Adrenal gland (tissue), 12 donors: ENCODE results near the gene NSUN6. TPM values are rescaled to one million over a fixed set of nuclear protein-coding genes. Genes with fewer than 3 reads are reported as not detected.

Experiments used
- DNase-seq, 7 donors: peaks; one replicate each; pipeline ENCODE4 v3.0.0-alpha.2; 2019 to 2020
- H3K27ac ChIP-seq, 5 donors: fragments of 200-600 bp; sonication (generic) in 4 of 5; 1 replicate in 3 of 5; 2 replicates in 2 of 5; pipeline versions ENCODE4 v1.5.1 to v1.8.0; 2016 to 2020; ENCODE audit warnings: mild to moderate bottlenecking in 1 of 5
- H3K27me3 ChIP-seq: fragments of 200-600 bp; 2 replicates; pipeline ENCODE4 v1.8.0; 2021
- H3K36me3 ChIP-seq, 2 donors: fragments of 200-600 bp; replicated peaks in 1 of 2; 1 replicate in 1 of 2; 2 replicates in 1 of 2; pipeline versions ENCODE4 v1.5.1 to v1.8.0; 2018 to 2022
- H3K4me1 ChIP-seq, 2 donors: fragments of 200-600 bp; replicated peaks in 1 of 2; 1 replicate in 1 of 2; 2 replicates in 1 of 2; pipeline versions ENCODE4 v1.5.1 to v1.8.0; 2018 to 2021
- H3K4me3 ChIP-seq, 4 donors: fragments of 200-600 bp; sonication (generic) in 3 of 4; one replicate each; pipeline ENCODE4 v1.5.1; 2016 to 2018
- H3K9me3 ChIP-seq, 3 donors: fragments of 200-600 bp; sonication (generic) in 1 of 3; replicated peaks in 1 of 3; 1 replicate in 2 of 3; 2 replicates in 1 of 3; pipeline versions ENCODE4 v1.5.1 to v1.8.0; 2016 to 2021
- CTCF ChIP-seq, 6 experiments: fragments of 450-650 bp in 4 of 6; fragments of 200-600 bp in 2 of 6; sonication (generic) in 1 of 6; IDR thresholded peaks; 1 replicate in 5 of 6; 2 replicates in 1 of 6; pipeline versions ENCODE4 v1.5.1 to v1.8.0; 2016 to 2021; ENCODE audit warnings: antibody characterized with exemption in 6 of 6, mild to moderate bottlenecking in 2 of 6, moderate library complexity in 1 of 6
- POLR2A ChIP-seq, 2 donors: fragments of 450-650 bp; IDR thresholded peaks; one replicate each; pipeline ENCODE4 v1.6.1; 2017; ENCODE audit warnings: antibody characterized with exemption in 2 of 2, mild to moderate bottlenecking in 2 of 2, moderate library complexity in 1 of 2
- WGBS, 4 donors: extraction: QIAGEN DNeasy Blood & Tissue Kit in 2 of 4; methylation state at CpG; one replicate each; pipeline versions ENCODE4 v1.1.5 to v1.1.7; 2013 to 2017; 5-methylcytosine and 5-hydroxymethylcytosine counted together
- intact Hi-C, 2 donors: fragments of 100-400 bp; cut with DNase I; formaldehyde crosslinking; loops; one replicate each; pipeline versions ENCODE4 v1.14.1 to v1.15.0; 2022 to 2023
- polyA plus RNA-seq, 3 donors: library from polyadenylated mRNA; stranded (reverse); fragments of 200-250 nt in 2 of 3; fragments of 350-450 nt in 1 of 3; fragmentation: Illumina TruSeq in 1 of 3; extraction: RNeasy Lipid Tissue Mini Kit (QIAGEN cat#74804) in 1 of 3; gene quantifications; one replicate each; pipeline ENCODE4 v1.2.3, GENCODE V29; 2013 to 2014
- total RNA-seq, 9 donors: library from RNA; depleted of rRNA in 4 of 9; stranded (reverse); fragments of >200 nt in 4 of 9; fragments of 120-200 nt in 1 of 9; fragmentation: NEBNext Ultra II Directional in 1 of 9; extraction: Animal tissue kit (Norgen Biotek cat#: 25700) in 1 of 9; gene quantifications; one replicate each; pipeline versions ENCODE4 v1.1.0 to v1.2.4, GENCODE V29; 2013 to 2023
- donor health status: healthy with polysubstance abuse.
- donor health status: Bipolar disorder and iron deficiency.
- donor health status: DM: yes; HTN: yes; CAD: no.
- donor health status: DM: no; HTN: no; CAD: no.
- donor health status: DM: no; HTN: no; CAD: no.
- donor health status: DM: yes; HTN: yes; CAD: no.

NSUN6 gene
- total and polyA plus RNA-seq, 12 donors = 5.1 to 33.3 (median 17.4) TPM

- WGBS, 4 donors = 15 to 21% (median 21%) methylated on average over 2 of the region's 2 CpGs
- DNase-seq = no peak
- intact Hi-C loops = no loop called here
Measured at GRCh38 chr10:18681366-18681765, 30.0 kb upstream of the NSUN6 start.

GRCh38 chr10:18680754-18681153 lies 29.4 kb upstream of the NSUN6 start:
- intact Hi-C loops = no loop called here
- Histone ChIP-seq H3K4me1 (no peaks in the 10 kb centered on the region), H3K27ac (no peak overlapping the region), H3K4me3 (no peak overlapping the region), H3K36me3 (peaks cover 0 to 4% of the 10 kb centered on the region in 2 donors), H3K27me3 (no peaks in the 10 kb centered on the region), H3K9me3 (no peaks in the 10 kb centered on the region)
- no peak for DNase-seq
- no peak for TF ChIP-seq CTCF (IDR thresholded peaks at IDR 0.05)
- TF ChIP-seq POLR2A (IDR thresholded peaks at IDR 0.05) = no peak
- WGBS, 4 donors = 95 to 96% (median 95%) methylated on average over 3 of the region's 3 CpGs

More at GRCh38 chr10:18681366-18681765, 30.0 kb upstream of the NSUN6 start:
- Histone ChIP-seq H3K4me1 (no peaks in the 10 kb centered on the region), H3K27me3 (no peaks in the 10 kb centered on the region), H3K36me3 (no peaks in the 10 kb centered on the region), H3K27ac (no peak overlapping the region), H3K4me3 (no peak overlapping the region), H3K9me3 (no peaks in the 10 kb centered on the region)
- TF ChIP-seq POLR2A (IDR thresholded peaks at IDR 0.05) (no peak), CTCF (IDR thresholded peaks at IDR 0.05) (no peak)

- no peaks in the 10 kb centered on the region for H3K9me3 ChIP-seq
- intact Hi-C loops = no loop called here
- TF ChIP-seq CTCF (IDR thresholded peaks at IDR 0.05) = no peak
- peaks cover 0 to 28% of the 10 kb centered on the region in 2 donors for H3K36me3 ChIP-seq
- 85 to 91% (median 87%) methylated on average over 4 of the region's 4 CpGs for WGBS, 4 donors
- H3K4me3 ChIP-seq = no peak overlapping the region
- DNase-seq = no peak
- H3K4me1 ChIP-seq = no peaks in the 10 kb centered on the region
- no peak overlapping the region for H3K27ac ChIP-seq
- no peaks in the 10 kb centered on the region for H3K27me3 ChIP-seq
Measured at GRCh38 chr10:18675086-18675801, 23.9 kb upstream of the NSUN6 start.

GRCh38 chr10:18668026-18668425 lies 16.6 kb upstream of the NSUN6 start:
- 78 to 84% (median 81%) methylated on average over 2 of the region's 2 CpGs for WGBS, 4 donors
- no peaks in the 10 kb centered on the region for H3K9me3 ChIP-seq
- peaks cover 0 to 14% of the 10 kb centered on the region in 2 donors for H3K36me3 ChIP-seq
- no peak for TF ChIP-seq CTCF (IDR thresholded peaks at IDR 0.05)
- TF ChIP-seq POLR2A (IDR thresholded peaks at IDR 0.05) = no peak
- no peak overlapping the region for H3K27ac ChIP-seq
- intact Hi-C loops = loop anchor here in 1 of 2 donors (10.0 kb wide), 1 partner anchor 823 kb away; no protein-coding TSS in a partner anchor
- no peak for DNase-seq
- peaks cover 0 to 21% of the 10 kb centered on the region in 2 donors for H3K4me1 ChIP-seq
- no peaks in the 10 kb centered on the region for H3K27me3 ChIP-seq
- no peak overlapping the region for H3K4me3 ChIP-seq
